Astrocyte of the spinal cord (primary cell): Measurements from ENCODE around the gene UNC13C.
"Not testable (repeated sequence)": the region's sequence is repeated elsewhere in the genome, so short reads cannot be mapped to it uniquely, and the experiment has no call there.

Experiments used
- DNase-seq: peaks from one replicate; pipeline ENCODE4 v3.0.0; 2011; ENCODE audit warnings: low read depth, low spot score
- H3K4me3 ChIP-seq: 2 replicates; pipeline ENCODE4 v1.5.1; 2011; ENCODE audit warnings: low read depth, mild to moderate bottlenecking, low read length, moderate library complexity
- CTCF ChIP-seq: IDR thresholded peaks from 2 replicates; pipeline ENCODE4 v1.5.1; 2012; ENCODE audit warnings: low read depth, mild to moderate bottlenecking, low read length, inconsistent platforms
- in situ Hi-C: cut with HindIII; loops from 2 replicates; pipeline ENCODE4 v1.10.0; 2017; ENCODE audit warnings: low sequenced_read_pairs

Gene UNC13C

GRCh38 chr15:53978253-53978906 is at the start of gene UNC13C:
Gene UNC13C (plus strand): TSS chr15:53978441. CDS start chr15:54012904, 34,463 bp downstream.
- DNase-seq = no peak
- in situ Hi-C loops = no loop called here
- H3K4me3 ChIP-seq = no peak within 1 kb of the TSS
- no peak for TF ChIP-seq CTCF

DNA sequence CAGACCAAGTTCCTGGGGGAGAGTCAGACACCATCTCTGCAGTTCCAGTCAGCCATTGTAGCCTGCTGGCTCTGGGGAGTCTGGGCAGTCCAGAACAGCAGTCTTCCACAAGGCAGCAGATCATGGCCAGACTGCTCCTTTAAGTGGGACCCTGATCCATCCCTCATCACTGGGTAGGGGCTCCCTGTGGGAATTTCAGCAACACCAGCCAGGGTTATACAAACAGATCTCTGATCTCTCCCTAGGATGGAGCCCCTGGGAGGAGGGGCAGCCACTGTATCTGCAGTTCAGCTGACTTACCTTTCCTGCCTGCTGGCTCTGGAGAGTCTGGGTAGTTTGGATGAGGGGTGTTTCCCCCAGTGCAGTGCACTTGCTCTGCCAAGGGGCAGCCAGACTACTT is 42.1 kb upstream of the UNC13C start:
- no peak for DNase-seq
- H3K4me3 ChIP-seq = no peak overlapping the region
- no peak for TF ChIP-seq CTCF
- in situ Hi-C loops = no loop called here

GRCh38 chr15:53937632-53938031 is 40.6 kb upstream of the UNC13C start:
- in situ Hi-C loops, DNase-seq, H3K4me3 ChIP-seq: not testable (repeated sequence)

- in situ Hi-C loops = no loop called here
- H3K4me3 ChIP-seq = no peak overlapping the region
- no peak for DNase-seq
Measured at GRCh38 chr15:53950572-53950971, 27.7 kb upstream of the UNC13C start.

GRCh38 chr15:53955396-53955795 is 22.8 kb upstream of the UNC13C start:
- in situ Hi-C loops = no loop called here
- no peak overlapping the region for H3K4me3 ChIP-seq
- no peak for DNase-seq
- no peak for TF ChIP-seq CTCF

More at GRCh38 chr15:53950572-53950971, 27.7 kb upstream of the UNC13C start:
- TF ChIP-seq CTCF = no peak

DNA sequence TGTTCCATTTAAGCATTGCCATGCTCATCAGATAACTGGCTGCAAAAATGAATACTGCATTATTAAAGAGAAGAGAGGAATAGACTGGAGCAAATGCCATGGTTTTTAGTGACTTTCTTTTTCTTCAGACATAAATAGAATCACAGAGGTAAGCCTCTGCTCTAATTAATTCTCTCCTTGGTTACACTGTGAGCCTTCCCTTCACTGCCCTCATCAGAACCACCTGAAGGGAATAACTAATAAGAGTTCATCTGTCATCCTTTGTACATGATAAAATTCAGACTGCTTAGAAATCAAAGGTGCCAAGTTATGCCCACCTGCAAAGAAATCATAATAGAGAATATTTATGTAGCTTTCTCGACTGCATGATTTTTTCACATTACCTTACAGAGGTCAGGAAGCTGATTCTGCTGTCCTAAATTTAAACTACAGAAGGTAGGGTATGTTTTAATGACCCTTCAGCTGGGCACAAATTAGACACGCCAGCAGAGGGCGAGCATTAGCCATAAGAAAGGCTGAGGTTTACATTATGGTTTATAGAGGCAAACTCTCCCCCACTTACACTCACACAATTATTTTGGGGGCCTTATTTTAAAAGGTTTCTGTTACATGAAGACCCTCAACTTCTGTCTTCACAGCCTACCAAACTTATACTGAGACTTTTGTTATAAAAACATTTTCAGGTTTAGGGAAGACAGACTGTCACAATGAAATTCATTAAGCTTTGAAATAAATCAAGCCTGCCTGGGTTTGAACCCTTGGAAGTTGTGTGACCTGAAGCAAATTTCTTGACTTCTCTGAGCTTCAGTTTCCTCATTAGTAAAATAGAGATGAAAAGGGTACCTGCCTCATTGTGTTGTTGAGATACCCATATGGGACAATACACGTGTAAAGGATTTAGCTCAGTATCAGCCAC is 15.3 kb upstream of the UNC13C start:
- H3K4me3 ChIP-seq = no peak overlapping the region
- peak; percentile 1 for DNase-seq
- in situ Hi-C loops = no loop called here
- TF ChIP-seq CTCF = peak; percentile 36

- in situ Hi-C loops = no loop called here
- H3K4me3 ChIP-seq = no peak overlapping the region
- no peak for TF ChIP-seq CTCF
- no peak for DNase-seq
Measured at GRCh38 chr15:53963801-53964200, 14.4 kb upstream of the UNC13C start.
